Spleen (tissue), 7 donors: ENCODE data around the gene KDM1B.
"Not testable (repeated sequence)": the region's sequence is repeated elsewhere in the genome, so short reads cannot be mapped to it uniquely, and the experiment has no call there.

ENCODE experiments used
- POLR2AphosphoS5 ChIP-seq, 3 donors: sonication (generic); formaldehyde crosslinking; IDR thresholded peaks; one replicate each; pipeline ENCODE4 v1.5.1; 2017; ENCODE audit warnings: antibody characterized with exemption in 3 of 3
- TF ChIP-seq, protein P1 (sequence below), 11 experiments: fragments of 200-600 bp in 7 of 11; fragments of 450-650 bp in 4 of 11; sonication (generic) in 4 of 11; IDR thresholded peaks in 8 of 11; conservative IDR thresholded peaks in 3 of 11; 1 replicate in 7 of 11; 2 replicates in 4 of 11; pipeline versions ENCODE4 v1.4.0 to v1.8.0; 2016 to 2021; ENCODE audit warnings: antibody characterized with exemption in 11 of 11, inconsistent platforms in 4 of 11, mild to moderate bottlenecking in 1 of 11
- donor health status: DM: no; HTN: no; CAD: no; lungs with moderate emphysema.
- donor health status: DM: no; HTN: no; CAD: no.
- donor health status: DM: no; HTN: no; CAD: no.

DNA sequence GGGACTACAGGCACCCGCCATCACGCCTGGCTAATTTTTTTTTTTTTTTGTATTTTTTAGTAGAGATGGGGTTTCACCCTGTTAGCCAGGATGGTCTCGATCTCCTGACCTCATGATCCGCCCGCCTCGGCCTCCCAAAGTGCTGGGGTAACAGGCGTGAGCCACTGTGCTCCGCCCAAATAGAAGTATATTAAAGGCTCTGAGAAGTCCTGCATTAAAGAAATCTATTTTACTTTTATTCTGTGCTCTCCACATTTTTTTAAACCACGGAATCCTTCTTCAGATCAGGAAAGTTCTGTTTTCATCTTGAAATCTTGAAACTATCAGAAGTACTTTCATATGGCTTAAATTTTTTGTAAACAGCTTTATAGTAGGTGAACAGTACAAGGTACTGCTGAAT, 53.6 kb downstream of the KDM1B start:
- TF ChIP-seq POLR2AphosphoS5 (IDR thresholded peaks at IDR 0.05) = not testable (repeated sequence)
- TF ChIP-seq, protein P1, sequence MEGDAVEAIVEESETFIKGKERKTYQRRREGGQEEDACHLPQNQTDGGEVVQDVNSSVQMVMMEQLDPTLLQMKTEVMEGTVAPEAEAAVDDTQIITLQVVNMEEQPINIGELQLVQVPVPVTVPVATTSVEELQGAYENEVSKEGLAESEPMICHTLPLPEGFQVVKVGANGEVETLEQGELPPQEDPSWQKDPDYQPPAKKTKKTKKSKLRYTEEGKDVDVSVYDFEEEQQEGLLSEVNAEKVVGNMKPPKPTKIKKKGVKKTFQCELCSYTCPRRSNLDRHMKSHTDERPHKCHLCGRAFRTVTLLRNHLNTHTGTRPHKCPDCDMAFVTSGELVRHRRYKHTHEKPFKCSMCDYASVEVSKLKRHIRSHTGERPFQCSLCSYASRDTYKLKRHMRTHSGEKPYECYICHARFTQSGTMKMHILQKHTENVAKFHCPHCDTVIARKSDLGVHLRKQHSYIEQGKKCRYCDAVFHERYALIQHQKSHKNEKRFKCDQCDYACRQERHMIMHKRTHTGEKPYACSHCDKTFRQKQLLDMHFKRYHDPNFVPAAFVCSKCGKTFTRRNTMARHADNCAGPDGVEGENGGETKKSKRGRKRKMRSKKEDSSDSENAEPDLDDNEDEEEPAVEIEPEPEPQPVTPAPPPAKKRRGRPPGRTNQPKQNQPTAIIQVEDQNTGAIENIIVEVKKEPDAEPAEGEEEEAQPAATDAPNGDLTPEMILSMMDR (IDR thresholded peaks at IDR 0.05 in 8 of 11, conservative IDR thresholded peaks at IDR 0.05 in 3 of 11) = not testable (repeated sequence)
